Adrenal gland (tissue), 12 donors: ENCODE results near the gene SYNPO2. TPM values are rescaled to one million over a fixed set of nuclear protein-coding genes. Genes with fewer than 3 reads are reported as not detected.

Experiments used
- DNase-seq, 7 donors: peaks; one replicate each; pipeline ENCODE4 v3.0.0-alpha.2; 2019 to 2020
- H3K27ac ChIP-seq, 5 donors: fragments of 200-600 bp; sonication (generic) in 4 of 5; 1 replicate in 3 of 5; 2 replicates in 2 of 5; pipeline versions ENCODE4 v1.5.1 to v1.8.0; 2016 to 2020; ENCODE audit warnings: mild to moderate bottlenecking in 1 of 5
- H3K27me3 ChIP-seq: fragments of 200-600 bp; 2 replicates; pipeline ENCODE4 v1.8.0; 2021
- H3K36me3 ChIP-seq, 2 donors: fragments of 200-600 bp; replicated peaks in 1 of 2; 1 replicate in 1 of 2; 2 replicates in 1 of 2; pipeline versions ENCODE4 v1.5.1 to v1.8.0; 2018 to 2022
- H3K4me1 ChIP-seq, 2 donors: fragments of 200-600 bp; replicated peaks in 1 of 2; 1 replicate in 1 of 2; 2 replicates in 1 of 2; pipeline versions ENCODE4 v1.5.1 to v1.8.0; 2018 to 2021
- H3K4me3 ChIP-seq, 4 donors: fragments of 200-600 bp; sonication (generic) in 3 of 4; one replicate each; pipeline ENCODE4 v1.5.1; 2016 to 2018
- H3K9me3 ChIP-seq, 3 donors: fragments of 200-600 bp; sonication (generic) in 1 of 3; replicated peaks in 1 of 3; 1 replicate in 2 of 3; 2 replicates in 1 of 3; pipeline versions ENCODE4 v1.5.1 to v1.8.0; 2016 to 2021
- CTCF ChIP-seq, 6 experiments: fragments of 450-650 bp in 4 of 6; fragments of 200-600 bp in 2 of 6; sonication (generic) in 1 of 6; IDR thresholded peaks; 1 replicate in 5 of 6; 2 replicates in 1 of 6; pipeline versions ENCODE4 v1.5.1 to v1.8.0; 2016 to 2021; ENCODE audit warnings: antibody characterized with exemption in 6 of 6, mild to moderate bottlenecking in 2 of 6, moderate library complexity in 1 of 6
- POLR2A ChIP-seq, 2 donors: fragments of 450-650 bp; IDR thresholded peaks; one replicate each; pipeline ENCODE4 v1.6.1; 2017; ENCODE audit warnings: antibody characterized with exemption in 2 of 2, mild to moderate bottlenecking in 2 of 2, moderate library complexity in 1 of 2
- WGBS, 4 donors: extraction: QIAGEN DNeasy Blood & Tissue Kit in 2 of 4; methylation state at CpG; one replicate each; pipeline versions ENCODE4 v1.1.5 to v1.1.7; 2013 to 2017; 5-methylcytosine and 5-hydroxymethylcytosine counted together
- intact Hi-C, 2 donors: fragments of 100-400 bp; cut with DNase I; formaldehyde crosslinking; loops; one replicate each; pipeline versions ENCODE4 v1.14.1 to v1.15.0; 2022 to 2023
- polyA plus RNA-seq, 3 donors: library from polyadenylated mRNA; stranded (reverse); fragments of 200-250 nt in 2 of 3; fragments of 350-450 nt in 1 of 3; fragmentation: Illumina TruSeq in 1 of 3; extraction: RNeasy Lipid Tissue Mini Kit (QIAGEN cat#74804) in 1 of 3; gene quantifications; one replicate each; pipeline ENCODE4 v1.2.3, GENCODE V29; 2013 to 2014
- total RNA-seq, 9 donors: library from RNA; depleted of rRNA in 4 of 9; stranded (reverse); fragments of >200 nt in 4 of 9; fragments of 120-200 nt in 1 of 9; fragmentation: NEBNext Ultra II Directional in 1 of 9; extraction: Animal tissue kit (Norgen Biotek cat#: 25700) in 1 of 9; gene quantifications; one replicate each; pipeline versions ENCODE4 v1.1.0 to v1.2.4, GENCODE V29; 2013 to 2023
- donor health status: healthy with polysubstance abuse.
- donor health status: Bipolar disorder and iron deficiency.
- donor health status: DM: yes; HTN: yes; CAD: no.
- donor health status: DM: no; HTN: no; CAD: no.
- donor health status: DM: no; HTN: no; CAD: no.
- donor health status: DM: yes; HTN: yes; CAD: no.

Gene SYNPO2
- total and polyA plus RNA-seq, 12 donors, result 4.5 to 49.0 (median 18.4) TPM

- H3K4me1 ChIP-seq, result no peaks in the 10 kb centered on the region
- H3K4me3 ChIP-seq, result no peak overlapping the region
- H3K27me3 ChIP-seq, result no peaks in the 10 kb centered on the region
- no peaks in the 10 kb centered on the region for H3K36me3 ChIP-seq
- intact Hi-C loops, result no loop called here
- DNase-seq, result no peak
- no peak overlapping the region for H3K27ac ChIP-seq
- H3K9me3 ChIP-seq, result no peaks in the 10 kb centered on the region
- 60 to 73% (median 64%) methylated on average over 3 of the region's 3 CpGs for WGBS, 4 donors
- TF ChIP-seq CTCF (IDR thresholded peaks at IDR 0.05), result no peak
- TF ChIP-seq POLR2A (IDR thresholded peaks at IDR 0.05), result no peak
Observed at GRCh38 chr4:119068529-119068962, 179.9 kb downstream of the SYNPO2 start.

GRCh38 chr4:119070301-119070700, 181.6 kb downstream of the SYNPO2 start:
- no peak for DNase-seq
- Histone ChIP-seq H3K4me1 (no peaks in the 10 kb centered on the region), H3K4me3 (no peak overlapping the region), H3K27me3 (no peaks in the 10 kb centered on the region), H3K27ac (no peak overlapping the region), H3K9me3 (no peaks in the 10 kb centered on the region), H3K36me3 (no peaks in the 10 kb centered on the region)
- WGBS, 4 donors, result 49 to 74% (median 67%) methylated on average over 4 of the region's 4 CpGs
- TF ChIP-seq POLR2A (IDR thresholded peaks at IDR 0.05), result no peak
- TF ChIP-seq CTCF (IDR thresholded peaks at IDR 0.05), result no peak
- intact Hi-C loops, result no loop called here

GRCh38 chr4:119080721-119081541, 192.3 kb downstream of the SYNPO2 start:
- H3K9me3 ChIP-seq, result peaks cover 0 to 6% (median 0%) of the 10 kb centered on the region in 3 donors
- no peaks in the 10 kb centered on the region for H3K4me1 ChIP-seq
- WGBS, 4 donors, result 70 to 85% (median 77%) methylated on average over 2 of the region's 2 CpGs
- H3K27ac ChIP-seq, result no peak overlapping the region
- intact Hi-C loops, result no loop called here
- TF ChIP-seq CTCF (IDR thresholded peaks at IDR 0.05) (no peak), POLR2A (IDR thresholded peaks at IDR 0.05) (no peak)
- no peak for DNase-seq
- no peak overlapping the region for H3K4me3 ChIP-seq
- no peaks in the 10 kb centered on the region for H3K27me3 ChIP-seq
- H3K36me3 ChIP-seq, result no peaks in the 10 kb centered on the region

DNA sequence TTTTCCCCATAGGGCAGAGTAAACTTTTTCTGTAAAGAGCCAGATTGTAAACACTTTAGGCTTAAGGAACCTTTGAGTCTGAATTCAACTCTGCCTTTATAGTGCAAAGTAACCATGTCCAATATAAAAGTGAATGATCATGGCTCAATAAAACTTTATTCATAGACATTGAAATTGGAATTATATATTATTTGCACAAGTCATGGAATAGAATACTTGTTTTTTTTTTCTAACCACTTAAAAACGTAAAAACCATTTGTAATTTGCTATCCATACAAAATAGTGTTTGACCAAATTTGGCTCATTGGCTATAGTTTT, 192.8 kb downstream of the SYNPO2 start:
- WGBS, 4 donors, result 38 to 62% (median 42%) methylated on average over 1 of the region's 1 CpG
- H3K9me3 ChIP-seq, result peaks cover 0 to 6% (median 0%) of the 10 kb centered on the region in 3 donors
- no peak for TF ChIP-seq POLR2A (IDR thresholded peaks at IDR 0.05)
- no peak for TF ChIP-seq CTCF (IDR thresholded peaks at IDR 0.05)
- no peaks in the 10 kb centered on the region for H3K4me1 ChIP-seq
- no peak overlapping the region for H3K27ac ChIP-seq
- H3K4me3 ChIP-seq, result no peak overlapping the region
- DNase-seq, result no peak
- H3K36me3 ChIP-seq, result no peaks in the 10 kb centered on the region
- H3K27me3 ChIP-seq, result no peaks in the 10 kb centered on the region
- intact Hi-C loops, result no loop called here
